NCI-H128 (cell line): ENCODE data around the gene TEX30.

Experiments used
- DNase-seq: peaks from one replicate; lab custom pipeline; 2025; ENCODE audit not compliant: unreplicated experiment; lab: John Stamatoyannopoulos, UW

TEX30 gene

GRCh38 chr13:102779436-102780159, 6.0 kb upstream of the TEX30 start:
- DNase-seq, result no peak

GRCh38 chr13:102777736-102778135, 4.2 kb upstream of the TEX30 start:
- DNase-seq, result no peak

GRCh38 chr13:102776271-102776670, 2.7 kb upstream of the TEX30 start:
- no peak for DNase-seq

GRCh38 chr13:102774591-102775520, 1.3 kb upstream of the TEX30 start:
- DNase-seq, result no peak

GRCh38 chr13:102774214-102774568, 605 bp upstream of the TEX30 start:
- DNase-seq, result no peak

- no peak for DNase-seq
Observed at GRCh38 chr13:102772042-102772425, 1.6 kb downstream of the TEX30 start.

GRCh38 chr13:102771298-102772041, 2.1 kb downstream of the TEX30 start:
- no peak for DNase-seq

- DNase-seq, result no peak
Observed at GRCh38 chr13:102770435-102770834, 3.2 kb downstream of the TEX30 start.

- DNase-seq, result no peak
Observed at GRCh38 chr13:102769679-102770078, 3.9 kb downstream of the TEX30 start.

- no peak for DNase-seq
Observed at GRCh38 chr13:102768909-102769308, 4.7 kb downstream of the TEX30 start.

GRCh38 chr13:102763741-102764140, 9.8 kb downstream of the TEX30 start:
- DNase-seq, result no peak

- DNase-seq, result no peak
Observed at GRCh38 chr13:102761071-102761470, 12.5 kb downstream of the TEX30 start.

GRCh38 chr13:102758842-102759241, 14.7 kb downstream of the TEX30 start:
- DNase-seq, result no peak

- no peak for DNase-seq
Observed at GRCh38 chr13:102757006-102757405, 16.6 kb downstream of the TEX30 start.

GRCh38 chr13:102751886-102752285, 21.7 kb downstream of the TEX30 start:
- DNase-seq, result no peak

GRCh38 chr13:102742506-102742905, 31.1 kb downstream of the TEX30 start:
- no peak for DNase-seq

GRCh38 chr13:102742101-102742500, 31.5 kb downstream of the TEX30 start:
- DNase-seq, result no peak

- no peak for DNase-seq
Observed at GRCh38 chr13:102729560-102730270, 43.9 kb downstream of the TEX30 start.

GRCh38 chr13:102726430-102726829, 47.2 kb downstream of the TEX30 start:
- DNase-seq, result no peak

- no peak for DNase-seq
Observed at GRCh38 chr13:102724923-102725322, 48.7 kb downstream of the TEX30 start.

- DNase-seq, result no peak
Observed at GRCh38 chr13:102721800-102722231, 51.8 kb downstream of the TEX30 start.
